ENCODE results near the gene PGLYRP4.
"Not testable (repeated sequence)": the region's sequence is repeated elsewhere in the genome, so short reads cannot be mapped to it uniquely, and the experiment has no call there.

The PGLYRP4 gene

GRCh38 chr1:153322568-153322967 is 26.1 kb downstream of the PGLYRP4 start:
- Histone ChIP-seq H3K27ac (ENCODE audit: extremely low read depth, low read depth, low read length) (no peak overlapping the region), H3K4me1 (ENCODE audit: control insufficient read depth, insufficient read depth, low read length) (no peaks in the 10 kb centered on the region), H3K4me3 (ENCODE audit: low read depth, low read length) (no peak overlapping the region), H3K36me3 (ENCODE audit: control insufficient read depth in 2 of 2, insufficient read depth in 1 of 2, low read length in 2 of 2) (no peaks in the 10 kb centered on the region), H3K9me3 (ENCODE audit: control insufficient read depth, insufficient read depth, low read depth, low read length) (no peaks in the 10 kb centered on the region)
- ChIA-PET POLR2A (no interaction called here), CTCF (interaction anchor here (0.8 kb wide), 1 partner anchor 29 kb away, joined by 3 read pairs; no protein-coding TSS in a partner anchor)
- TF ChIP-seq ZNF133 (tag by site-specific recombination; IDR thresholded peaks at IDR 0.05) (peak; percentile 91), ZNF391 (tag by site-specific recombination; IDR thresholded peaks at IDR 0.05; ENCODE audit: borderline replicate concordance, low read depth) (no peak), ZNF561 (tag by site-specific recombination; IDR thresholded peaks at IDR 0.05; ENCODE audit: borderline replicate concordance) (no peak), ZSCAN5A (tag by site-specific recombination; IDR thresholded peaks at IDR 0.05) (no peak)

GRCh38 chr1:153318145-153318544 is 30.5 kb downstream of the PGLYRP4 start:
- H3K27ac ChIP-seq (ENCODE audit: extremely low read depth, low read depth, low read length); POLR2A ChIA-PET; H3K9me3 ChIP-seq (ENCODE audit: control insufficient read depth, insufficient read depth, low read depth, low read length); H3K4me1 ChIP-seq (ENCODE audit: control insufficient read depth, insufficient read depth, low read length); H3K4me3 ChIP-seq (ENCODE audit: low read depth, low read length); H3K36me3 ChIP-seq (ENCODE audit: control insufficient read depth in 2 of 2, insufficient read depth in 1 of 2, low read length in 2 of 2); CTCF ChIA-PET: not testable (repeated sequence)

GRCh38 chr1:153316013-153316412 is 32.6 kb downstream of the PGLYRP4 start:
- CTCF ChIA-PET; H3K36me3 ChIP-seq (ENCODE audit: control insufficient read depth in 2 of 2, insufficient read depth in 1 of 2, low read length in 2 of 2); H3K27ac ChIP-seq (ENCODE audit: extremely low read depth, low read depth, low read length); H3K4me1 ChIP-seq (ENCODE audit: control insufficient read depth, insufficient read depth, low read length); POLR2A ChIA-PET; H3K9me3 ChIP-seq (ENCODE audit: control insufficient read depth, insufficient read depth, low read depth, low read length); H3K4me3 ChIP-seq (ENCODE audit: low read depth, low read length): not testable (repeated sequence)

GRCh38 chr1:153314388-153314787 is 34.3 kb downstream of the PGLYRP4 start:
- peak; percentile 82 for TF ChIP-seq ZNF146 (tag by site-specific recombination; IDR thresholded peaks at IDR 0.05)

GRCh38 chr1:153313288-153313687 is 35.4 kb downstream of the PGLYRP4 start:
- H3K27ac ChIP-seq (ENCODE audit: extremely low read depth, low read depth, low read length) = no peak overlapping the region
- ChIA-PET POLR2A (no interaction called here), CTCF (interaction anchor here (0.6 to 2.3 kb wide), 3 partner anchors 40 to 1560 kb away, joined by 4 to 11 read pairs (median 9); no protein-coding TSS in a partner anchor)
- no peak for TF ChIP-seq PRDM6 (tag by site-specific recombination; IDR thresholded peaks at IDR 0.05)
- no peak for TF ChIP-seq ZNF341 (tag by site-specific recombination; IDR thresholded peaks at IDR 0.05; ENCODE audit: low read depth)
- TF ChIP-seq ZNF239 (tag by site-specific recombination; IDR thresholded peaks at IDR 0.05) = no peak
- no peak for TF ChIP-seq ZNF501 (tag by site-specific recombination; IDR thresholded peaks at IDR 0.05)
- no peak for TF ChIP-seq ZNF23 (tag by site-specific recombination; IDR thresholded peaks at IDR 0.05; ENCODE audit: borderline replicate concordance)
- TF ChIP-seq ZBTB48 (tag by site-specific recombination; IDR thresholded peaks at IDR 0.05) = no peak
- no peak for TF ChIP-seq ZNF398 (tag by site-specific recombination; IDR thresholded peaks at IDR 0.05)
- no peak for TF ChIP-seq ZNF571 (tag by site-specific recombination; IDR thresholded peaks at IDR 0.05)
- no peaks in the 10 kb centered on the region for H3K4me1 ChIP-seq (ENCODE audit: control insufficient read depth, insufficient read depth, low read length)
- H3K36me3 ChIP-seq (ENCODE audit: control insufficient read depth in 2 of 2, insufficient read depth in 1 of 2, low read length in 2 of 2) = no peaks in the 10 kb centered on the region
- H3K9me3 ChIP-seq (ENCODE audit: control insufficient read depth, insufficient read depth, low read depth, low read length) = no peaks in the 10 kb centered on the region
- no peak overlapping the region for H3K4me3 ChIP-seq (ENCODE audit: low read depth, low read length)

More at GRCh38 chr1:153314388-153314787, 34.3 kb downstream of the PGLYRP4 start:
- H3K4me3 ChIP-seq (ENCODE audit: low read depth, low read length); H3K36me3 ChIP-seq (ENCODE audit: control insufficient read depth in 2 of 2, insufficient read depth in 1 of 2, low read length in 2 of 2); H3K4me1 ChIP-seq (ENCODE audit: control insufficient read depth, insufficient read depth, low read length); H3K27ac ChIP-seq (ENCODE audit: extremely low read depth, low read depth, low read length); POLR2A ChIA-PET; H3K9me3 ChIP-seq (ENCODE audit: control insufficient read depth, insufficient read depth, low read depth, low read length): not testable (repeated sequence)
- CTCF ChIA-PET = interaction anchor here (0.6 to 2.3 kb wide), 2 partner anchors 124 to 181 kb away, joined by 4 to 9 read pairs; no protein-coding TSS in a partner anchor

Measured in HEK293 (cell line).